Medulla oblongata (tissue), 1 donor: ENCODE measurements around the gene TJP3.
"Not testable (repeated sequence)": the region's sequence is repeated elsewhere in the genome, so short reads cannot be mapped to it uniquely, and the experiment has no call there.

Source experiments
- DNase-seq: peaks from one replicate; pipeline ENCODE4 v3.0.0-alpha.2; 2015; ENCODE audit errors: extremely low spot score

The TJP3 gene

GRCh38 chr19:3708207-3708931 is at the start of gene TJP3:
TJP3 (plus strand) TSS chr19:3708384; CDS start chr19:3728433, 20,049 bp downstream.
- no peak for DNase-seq

GRCh38 chr19:3658870-3659745 is 49.1 kb upstream of the TJP3 start:
- DNase-seq, result no peak

GRCh38 chr19:3659746-3660112 is 48.5 kb upstream of the TJP3 start:
- no peak for DNase-seq

DNA sequence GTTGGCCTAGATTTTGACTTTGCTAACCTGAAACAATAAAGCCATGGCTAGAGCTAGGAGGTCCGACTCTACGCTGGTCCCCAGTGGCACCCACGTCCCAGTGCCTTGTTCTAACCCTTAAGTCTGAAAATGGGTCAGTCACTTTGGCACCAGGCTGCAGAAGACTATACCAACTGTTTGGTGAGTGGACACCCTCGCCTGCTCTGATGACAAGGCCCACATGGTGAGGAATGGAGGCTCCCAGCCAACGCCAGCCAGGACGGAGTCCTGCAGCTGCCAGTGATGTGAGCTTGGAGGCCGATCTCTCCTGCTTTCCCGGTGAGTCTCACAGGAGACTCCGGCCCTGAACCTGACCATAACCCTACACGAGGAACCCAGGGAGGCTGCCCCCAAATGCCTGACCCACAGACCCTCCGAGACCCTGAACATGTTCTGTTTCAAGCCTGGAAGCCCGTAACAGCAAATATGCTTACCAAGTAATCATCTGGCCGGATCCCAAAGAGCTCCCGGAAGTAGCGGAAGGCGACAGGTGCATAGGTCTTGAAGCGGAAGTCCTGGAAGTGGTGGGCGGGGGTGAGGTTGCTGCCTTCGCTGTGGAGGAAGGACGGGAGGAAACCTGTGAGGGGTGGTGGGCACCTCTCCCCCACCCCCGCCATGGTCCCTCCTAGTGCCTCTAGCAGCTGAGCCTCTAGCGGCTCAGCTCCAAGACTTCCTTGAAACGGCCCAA is 47.5 kb upstream of the TJP3 start:
- DNase-seq, result no peak

- DNase-seq, result no peak
These were observed 46.6 kb upstream of the TJP3 start for GRCh38 chr19:3661284-3662238.

DNA sequence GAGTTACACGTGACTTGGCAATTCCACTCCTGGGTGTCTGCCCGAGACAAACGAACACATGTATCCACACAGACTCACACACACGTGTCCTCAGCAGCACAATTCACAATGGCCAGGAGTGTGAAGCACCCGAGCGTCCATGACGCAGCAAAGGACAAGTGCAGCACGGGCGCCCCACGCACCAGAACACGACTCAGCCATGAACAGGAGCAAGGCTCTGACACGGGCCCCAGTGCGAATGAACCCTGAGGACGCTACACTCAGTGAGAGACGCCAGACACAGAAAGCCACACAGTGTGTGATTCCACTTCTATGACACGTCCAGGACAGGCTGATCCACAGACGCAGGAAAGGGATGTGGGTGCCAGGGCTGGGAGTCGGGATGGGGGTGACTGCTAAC is 44.3 kb upstream of the TJP3 start:
- no peak for DNase-seq

- DNase-seq, result no peak
These were observed 43.1 kb upstream of the TJP3 start for GRCh38 chr19:3664879-3665642.

- DNase-seq, result peak; percentile 29
These were observed 42.3 kb upstream of the TJP3 start for GRCh38 chr19:3665681-3666544.

DNA sequence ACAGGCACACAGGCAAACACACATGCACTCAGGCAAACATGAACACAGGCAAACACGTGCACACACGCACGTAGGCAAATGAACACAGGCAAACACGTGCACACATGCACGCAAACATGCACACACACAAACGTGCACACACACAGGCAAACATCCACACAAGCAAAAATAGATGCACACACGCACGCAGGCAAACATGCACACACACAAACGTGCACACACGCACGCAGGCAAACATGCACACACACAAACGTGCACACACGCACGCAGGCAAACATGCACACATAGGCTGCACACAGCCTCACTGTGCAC is 41.7 kb upstream of the TJP3 start:
- not testable (repeated sequence) for DNase-seq

DNA sequence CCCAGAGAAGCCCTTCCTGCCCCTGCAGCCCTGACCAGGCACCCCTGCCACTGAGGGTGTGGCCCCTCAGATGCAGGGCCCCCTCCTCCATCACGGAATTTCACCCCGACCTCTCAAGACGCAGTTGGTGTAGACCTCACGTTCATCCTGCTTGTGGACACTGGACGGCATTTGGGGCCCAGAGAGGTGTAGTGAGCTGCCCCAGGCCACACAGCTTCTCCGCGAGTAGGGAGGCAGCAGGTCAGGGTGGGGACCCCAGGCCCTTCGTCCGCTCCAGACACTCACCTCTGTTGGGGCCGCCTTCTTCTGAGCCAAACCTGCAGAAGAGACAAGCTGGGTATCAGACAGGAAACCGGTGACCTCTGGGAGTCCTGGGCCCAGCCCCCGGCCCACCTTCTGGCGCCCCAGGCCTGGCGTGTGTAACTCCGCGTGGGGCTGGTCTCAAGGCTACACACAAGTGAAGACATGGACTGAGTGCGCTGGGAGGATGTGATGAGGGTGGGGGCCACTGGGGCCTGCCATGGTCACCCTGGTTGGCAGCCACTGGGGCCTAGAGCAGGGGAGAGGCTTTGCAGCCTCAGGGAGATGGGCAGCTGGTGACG is 41.0 kb upstream of the TJP3 start:
- no peak for DNase-seq

DNA sequence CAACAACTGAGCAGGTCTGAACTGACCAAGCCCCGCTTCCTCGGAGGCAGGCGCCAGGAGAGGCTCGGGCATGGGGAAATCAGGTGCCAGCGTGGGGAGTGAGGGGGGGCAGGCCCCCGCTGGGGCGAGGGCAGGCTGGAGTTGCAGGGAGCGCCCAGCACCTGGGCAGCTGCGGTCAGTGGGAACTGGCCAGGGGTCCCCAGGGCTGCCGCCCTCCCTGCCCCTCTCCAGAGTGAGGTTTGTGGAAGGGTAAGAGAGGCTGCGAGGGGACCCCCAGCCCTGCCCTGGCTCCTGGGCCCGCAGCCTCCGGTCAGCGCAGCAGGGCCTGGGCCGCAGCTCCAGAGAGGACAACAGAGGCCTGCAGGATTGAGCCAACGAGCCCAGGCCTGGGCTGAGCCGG is 40.4 kb upstream of the TJP3 start:
- no peak for DNase-seq

- no peak for DNase-seq
These were observed 39.7 kb upstream of the TJP3 start for GRCh38 chr19:3668331-3669081.

- no peak for DNase-seq
These were observed 38.9 kb upstream of the TJP3 start for GRCh38 chr19:3669082-3669946.

- DNase-seq, result peak; percentile 23
These were observed 38.0 kb upstream of the TJP3 start for GRCh38 chr19:3669947-3670795.

- no peak for DNase-seq
These were observed 37.1 kb upstream of the TJP3 start for GRCh38 chr19:3670796-3671679.
